Measurements from ENCODE around the gene NACC2.
"Not testable (repeated sequence)": the region's sequence is repeated elsewhere in the genome, so short reads cannot be mapped to it uniquely, and the experiment has no call there.

NACC2 gene

GRCh38 chr9:136044207-136044970 lies 50.7 kb downstream of the NACC2 start:
- H3K4me1 ChIP-seq (ENCODE audit: insufficient read depth, low read length): no peaks in the 10 kb centered on the region

GRCh38 chr9:136043441-136043991 lies 51.6 kb downstream of the NACC2 start:
- Histone ChIP-seq H3K9me3 (ENCODE audit: insufficient read depth, low read depth, low read length) (no peaks in the 10 kb centered on the region), H3K27me3 (ENCODE audit: insufficient read depth, low read length) (no peaks in the 10 kb centered on the region), H3K36me3 (ENCODE audit: insufficient read depth, low read depth, low read length) (no peaks in the 10 kb centered on the region), H3K4me1 (ENCODE audit: insufficient read depth, low read length) (no peaks in the 10 kb centered on the region), H3K9ac (ENCODE audit: low read depth, low read length) (no peak overlapping the region), H3K4me3 (ENCODE audit: low read length) (no peak overlapping the region), H3K27ac (ENCODE audit: low read length) (no peak overlapping the region)

More at GRCh38 chr9:136044207-136044970, 50.7 kb downstream of the NACC2 start:
- Histone ChIP-seq H3K36me3 (ENCODE audit: insufficient read depth, low read depth, low read length) (no peaks in the 10 kb centered on the region), H3K27ac (ENCODE audit: low read length) (no peak overlapping the region), H3K27me3 (ENCODE audit: insufficient read depth, low read length) (no peaks in the 10 kb centered on the region), H3K9ac (ENCODE audit: low read depth, low read length) (no peak overlapping the region), H3K4me3 (ENCODE audit: low read length) (no peak overlapping the region), H3K9me3 (ENCODE audit: insufficient read depth, low read depth, low read length) (no peaks in the 10 kb centered on the region)

- no peaks in the 10 kb centered on the region for H3K36me3 ChIP-seq (ENCODE audit: insufficient read depth, low read depth, low read length)
- no peak overlapping the region for H3K9ac ChIP-seq (ENCODE audit: low read depth, low read length)
- no peaks in the 10 kb centered on the region for H3K4me1 ChIP-seq (ENCODE audit: insufficient read depth, low read length)
- H3K27ac ChIP-seq (ENCODE audit: low read length): no peak overlapping the region
- no peaks in the 10 kb centered on the region for H3K27me3 ChIP-seq (ENCODE audit: insufficient read depth, low read length)
- H3K4me3 ChIP-seq (ENCODE audit: low read length): no peak overlapping the region
- no peaks in the 10 kb centered on the region for H3K9me3 ChIP-seq (ENCODE audit: insufficient read depth, low read depth, low read length)
Measured at GRCh38 chr9:136042541-136042940, 52.5 kb downstream of the NACC2 start.

GRCh38 chr9:136040848-136041247 lies 54.2 kb downstream of the NACC2 start:
- H3K4me3 ChIP-seq (ENCODE audit: low read length); H3K36me3 ChIP-seq (ENCODE audit: insufficient read depth, low read depth, low read length); H3K9ac ChIP-seq (ENCODE audit: low read depth, low read length); H3K4me1 ChIP-seq (ENCODE audit: insufficient read depth, low read length); H3K9me3 ChIP-seq (ENCODE audit: insufficient read depth, low read depth, low read length); H3K27ac ChIP-seq (ENCODE audit: low read length); H3K27me3 ChIP-seq (ENCODE audit: insufficient read depth, low read length): not testable (repeated sequence)

- H3K27me3 ChIP-seq (ENCODE audit: insufficient read depth, low read length): no peaks in the 10 kb centered on the region
- no peak overlapping the region for H3K9ac ChIP-seq (ENCODE audit: low read depth, low read length)
- no peaks in the 10 kb centered on the region for H3K4me1 ChIP-seq (ENCODE audit: insufficient read depth, low read length)
- no peak overlapping the region for H3K27ac ChIP-seq (ENCODE audit: low read length)
- no peak overlapping the region for H3K4me3 ChIP-seq (ENCODE audit: low read length)
- no peaks in the 10 kb centered on the region for H3K36me3 ChIP-seq (ENCODE audit: insufficient read depth, low read depth, low read length)
- H3K9me3 ChIP-seq (ENCODE audit: insufficient read depth, low read depth, low read length): no peaks in the 10 kb centered on the region
Measured at GRCh38 chr9:136039488-136039887, 55.6 kb downstream of the NACC2 start.

GRCh38 chr9:136036848-136037247 lies 58.2 kb downstream of the NACC2 start:
- Histone ChIP-seq H3K4me3 (ENCODE audit: low read length) (no peak overlapping the region), H3K27me3 (ENCODE audit: insufficient read depth, low read length) (no peaks in the 10 kb centered on the region), H3K9ac (ENCODE audit: low read depth, low read length) (no peak overlapping the region), H3K27ac (ENCODE audit: low read length) (no peak overlapping the region), H3K9me3 (ENCODE audit: insufficient read depth, low read depth, low read length) (no peaks in the 10 kb centered on the region), H3K36me3 (ENCODE audit: insufficient read depth, low read depth, low read length) (no peaks in the 10 kb centered on the region), H3K4me1 (ENCODE audit: insufficient read depth, low read length) (no peaks in the 10 kb centered on the region)

GRCh38 chr9:136036050-136036449 lies 59.0 kb downstream of the NACC2 start:
- no peaks in the 10 kb centered on the region for H3K9me3 ChIP-seq (ENCODE audit: insufficient read depth, low read depth, low read length)
- H3K27ac ChIP-seq (ENCODE audit: low read length): no peak overlapping the region
- H3K4me3 ChIP-seq (ENCODE audit: low read length): no peak overlapping the region
- no peak overlapping the region for H3K9ac ChIP-seq (ENCODE audit: low read depth, low read length)
- H3K4me1 ChIP-seq (ENCODE audit: insufficient read depth, low read length): no peaks in the 10 kb centered on the region
- H3K27me3 ChIP-seq (ENCODE audit: insufficient read depth, low read length): no peaks in the 10 kb centered on the region
- H3K36me3 ChIP-seq (ENCODE audit: insufficient read depth, low read depth, low read length): no peaks in the 10 kb centered on the region

- no peaks in the 10 kb centered on the region for H3K27me3 ChIP-seq (ENCODE audit: insufficient read depth, low read length)
Measured at GRCh38 chr9:136031741-136032730, 63.1 kb downstream of the NACC2 start.

GRCh38 chr9:136031094-136031493 lies 64.0 kb downstream of the NACC2 start:
- no peaks in the 10 kb centered on the region for H3K27me3 ChIP-seq (ENCODE audit: insufficient read depth, low read length)
- no peak overlapping the region for H3K4me3 ChIP-seq (ENCODE audit: low read length)
- H3K9ac ChIP-seq (ENCODE audit: low read depth, low read length): no peak overlapping the region
- H3K4me1 ChIP-seq (ENCODE audit: insufficient read depth, low read length): no peaks in the 10 kb centered on the region
- H3K27ac ChIP-seq (ENCODE audit: low read length): no peak overlapping the region
- H3K36me3 ChIP-seq (ENCODE audit: insufficient read depth, low read depth, low read length): no peaks in the 10 kb centered on the region; the same call in 1 of the 2 replicates
- no peaks in the 10 kb centered on the region for H3K9me3 ChIP-seq (ENCODE audit: insufficient read depth, low read depth, low read length)

More at GRCh38 chr9:136031741-136032730, 63.1 kb downstream of the NACC2 start:
- no peaks in the 10 kb centered on the region; the same call in 1 of the 2 replicates for H3K36me3 ChIP-seq (ENCODE audit: insufficient read depth, low read depth, low read length)
- no peak overlapping the region for H3K27ac ChIP-seq (ENCODE audit: low read length)
- H3K9me3 ChIP-seq (ENCODE audit: insufficient read depth, low read depth, low read length): no peaks in the 10 kb centered on the region
- H3K9ac ChIP-seq (ENCODE audit: low read depth, low read length): no peak overlapping the region
- H3K4me1 ChIP-seq (ENCODE audit: insufficient read depth, low read length): no peaks in the 10 kb centered on the region
- H3K4me3 ChIP-seq (ENCODE audit: low read length): no peak overlapping the region

GRCh38 chr9:136029556-136029955 lies 65.5 kb downstream of the NACC2 start:
- H3K4me3 ChIP-seq (ENCODE audit: low read length): no peak overlapping the region
- no peaks in the 10 kb centered on the region; the same call in 1 of the 2 replicates for H3K36me3 ChIP-seq (ENCODE audit: insufficient read depth, low read depth, low read length)
- no peak overlapping the region for H3K27ac ChIP-seq (ENCODE audit: low read length)
- no peak overlapping the region for H3K9ac ChIP-seq (ENCODE audit: low read depth, low read length)
- no peaks in the 10 kb centered on the region for H3K27me3 ChIP-seq (ENCODE audit: insufficient read depth, low read length)
- no peaks in the 10 kb centered on the region for H3K4me1 ChIP-seq (ENCODE audit: insufficient read depth, low read length)
- no peaks in the 10 kb centered on the region for H3K9me3 ChIP-seq (ENCODE audit: insufficient read depth, low read depth, low read length)

- no peaks in the 10 kb centered on the region; the same call in 1 of the 2 replicates for H3K36me3 ChIP-seq (ENCODE audit: insufficient read depth, low read depth, low read length)
- H3K9ac ChIP-seq (ENCODE audit: low read depth, low read length): no peak overlapping the region
- no peaks in the 10 kb centered on the region for H3K27me3 ChIP-seq (ENCODE audit: insufficient read depth, low read length)
- no peak overlapping the region for H3K4me3 ChIP-seq (ENCODE audit: low read length)
- H3K27ac ChIP-seq (ENCODE audit: low read length): no peak overlapping the region
- H3K4me1 ChIP-seq (ENCODE audit: insufficient read depth, low read length): no peaks in the 10 kb centered on the region
- H3K9me3 ChIP-seq (ENCODE audit: insufficient read depth, low read depth, low read length): no peaks in the 10 kb centered on the region
Measured at GRCh38 chr9:136028760-136029470, 66.2 kb downstream of the NACC2 start.
